ENCODE results near the gene NPL. TPM values are rescaled to one million over a fixed set of nuclear protein-coding genes. Genes with fewer than 3 reads are reported as not detected.

Gene NPL
- total and polyA plus RNA-seq, 2 donors (not counting 3 experiments of a cell fraction or from before 2014, with no cell fraction given): 0.14 to 0.75 TPM

DNA sequence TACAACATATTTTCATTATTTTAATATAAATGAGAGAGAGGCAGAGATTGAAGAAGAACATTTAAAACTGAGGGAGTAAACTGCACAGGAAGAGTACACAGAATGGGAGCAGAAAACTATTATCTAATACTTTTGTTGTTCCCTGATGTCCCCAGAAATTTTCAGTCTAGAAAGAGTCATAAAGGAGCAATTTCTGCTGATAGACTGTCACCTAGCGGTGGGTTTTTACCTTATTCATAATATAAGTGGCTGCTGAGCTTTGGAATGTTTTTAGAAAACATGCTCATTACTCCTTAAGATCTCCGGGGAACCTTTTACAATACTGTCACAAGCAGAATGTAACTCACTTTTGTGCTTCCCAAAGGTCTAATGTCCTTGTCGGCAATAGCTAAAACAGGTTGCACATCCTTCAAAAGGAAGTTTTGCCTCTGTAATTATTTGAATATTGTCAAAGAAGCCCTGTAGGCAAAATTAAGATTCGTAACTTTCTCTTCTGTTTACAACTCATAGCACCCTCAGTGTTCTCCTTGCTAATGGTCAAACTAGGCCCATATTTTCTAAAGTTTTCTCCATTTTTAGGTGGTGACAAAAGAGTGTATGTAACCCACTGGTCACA lies 4.9 kb upstream of the NPL start:
- H3K27me3 ChIP-seq (ENCODE audit: control insufficient read depth in 2 of 2, insufficient read depth in 2 of 2, low read length in 2 of 2): peaks cover 18 to 34% of the 10 kb centered on the region in 2 experiments
- BruUV-seq (replicated peaks): no TSS peak
- peak; percentile 62 for FAIRE-seq

More for the DNA sequence above, 4.9 kb upstream of the NPL start:
- dilution Hi-C loops (cut with MboI; ENCODE audit: extremely low pct_ligation_motif_present, low sequenced_read_pairs) (no loop called here), intact Hi-C loops (cut with micrococcal nuclease) (loop anchor here (1.0 to 5.0 kb wide), 4 partner anchors 167 to 392 kb away; partner anchors contain the start of gene GLUL)
- Histone ChIP-seq H3K4me2 (ENCODE audit: insufficient read depth, low read length) (no peak overlapping the region), H3K27ac (ENCODE audit: insufficient read depth, low read depth, low read length) (no peak overlapping the region), H3K9me1 (replicated peaks; ENCODE audit: control insufficient read depth, extremely low read depth, insufficient read depth, low read length) (no peaks in the 10 kb centered on the region), H4K20me1 (replicated peaks; ENCODE audit: control insufficient read depth, extremely low read depth, insufficient read depth, low read length) (no peaks in the 10 kb centered on the region), H3K4me3 (replicated peaks in 1 of 3; ENCODE audit: insufficient read depth in 1 of 3, low read depth in 1 of 3, low read length in 3 of 3) (no peak overlapping the region), H3K9me3 (replicated peaks; ENCODE audit: control insufficient read depth, insufficient read depth, low read length) (no peaks in the 10 kb centered on the region), H3K79me2 (ENCODE audit: control insufficient read depth, insufficient read depth, low read length) (no peaks in the 10 kb centered on the region), H2AFZ (ENCODE audit: low read depth, low read length) (no peak overlapping the region), H3K4me1 (ENCODE audit: control insufficient read depth, extremely low read depth, insufficient read depth, low read length) (peaks cover 5% of the 10 kb centered on the region), H3K36me3 (ENCODE audit: control insufficient read depth in 2 of 2, extremely low read depth in 1 of 2, insufficient read depth in 2 of 2, low read length in 2 of 2) (no peaks in the 10 kb centered on the region), H3K9ac (replicated peaks; ENCODE audit: extremely low read depth, insufficient read depth, low read length) (no peak overlapping the region)
- ChIA-PET CTCF (interaction anchor here (0.6 to 11.1 kb wide), 21 partner anchors 8 to 1306 kb away, joined by 3 to 891 read pairs (median 5); partner anchors contain the start of genes RGS16 and RNASEL), POLR2A (no interaction called here)
- peak; percentile 40 for DNase-seq (ENCODE audit: low read depth, low spot score)
- TF ChIP-seq JUN (IDR thresholded peaks at IDR 0.05; ENCODE audit: borderline replicate concordance, insufficient read depth, insufficient read length, low read depth): no peak
- TF ChIP-seq, protein P1, sequence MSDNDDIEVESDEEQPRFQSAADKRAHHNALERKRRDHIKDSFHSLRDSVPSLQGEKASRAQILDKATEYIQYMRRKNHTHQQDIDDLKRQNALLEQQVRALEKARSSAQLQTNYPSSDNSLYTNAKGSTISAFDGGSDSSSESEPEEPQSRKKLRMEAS (IDR thresholded peaks at IDR 0.05; ENCODE audit: insufficient read depth, insufficient read length): no peak
- TF ChIP-seq, protein P2, sequence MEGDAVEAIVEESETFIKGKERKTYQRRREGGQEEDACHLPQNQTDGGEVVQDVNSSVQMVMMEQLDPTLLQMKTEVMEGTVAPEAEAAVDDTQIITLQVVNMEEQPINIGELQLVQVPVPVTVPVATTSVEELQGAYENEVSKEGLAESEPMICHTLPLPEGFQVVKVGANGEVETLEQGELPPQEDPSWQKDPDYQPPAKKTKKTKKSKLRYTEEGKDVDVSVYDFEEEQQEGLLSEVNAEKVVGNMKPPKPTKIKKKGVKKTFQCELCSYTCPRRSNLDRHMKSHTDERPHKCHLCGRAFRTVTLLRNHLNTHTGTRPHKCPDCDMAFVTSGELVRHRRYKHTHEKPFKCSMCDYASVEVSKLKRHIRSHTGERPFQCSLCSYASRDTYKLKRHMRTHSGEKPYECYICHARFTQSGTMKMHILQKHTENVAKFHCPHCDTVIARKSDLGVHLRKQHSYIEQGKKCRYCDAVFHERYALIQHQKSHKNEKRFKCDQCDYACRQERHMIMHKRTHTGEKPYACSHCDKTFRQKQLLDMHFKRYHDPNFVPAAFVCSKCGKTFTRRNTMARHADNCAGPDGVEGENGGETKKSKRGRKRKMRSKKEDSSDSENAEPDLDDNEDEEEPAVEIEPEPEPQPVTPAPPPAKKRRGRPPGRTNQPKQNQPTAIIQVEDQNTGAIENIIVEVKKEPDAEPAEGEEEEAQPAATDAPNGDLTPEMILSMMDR (IDR thresholded peaks at IDR 0.05; ENCODE audit: extremely low read depth in 1 of 2, insufficient read depth in 1 of 2, low read depth in 1 of 2, low read length in 2 of 2): peak; percentile 32 to 51
